ENCODE measurements around the gene ERP29. TPM values are rescaled to one million over a fixed set of nuclear protein-coding genes. Genes with fewer than 3 reads are reported as not detected.

ERP29 gene
- total and polyA plus RNA-seq, 2 of the 13 experiments (the other 11 are each of a cell fraction or from before 2014, with no cell fraction given) = 111 to 147 TPM

GRCh38 chr12:112013601-112014402 lies 576 bp downstream of the ERP29 start (continued):
- no peak for TF ChIP-seq ZNF737 (CRISPR knock-in tag; IDR thresholded peaks at IDR 0.05; ENCODE audit: borderline replicate concordance)
- TF ChIP-seq E2F2 (CRISPR knock-in tag; IDR thresholded peaks at IDR 0.05; ENCODE audit: borderline replicate concordance) = peak; percentile 6; the same call in 1 of the 2 replicates
- no peak for TF ChIP-seq RORA (CRISPR knock-in tag; IDR thresholded peaks at IDR 0.05)
- no peak; the same call in 1 of the 2 replicates for TF ChIP-seq NRL (CRISPR knock-in tag; IDR thresholded peaks at IDR 0.05; ENCODE audit: borderline replicate concordance)
- TF ChIP-seq FOXO4 (CRISPR knock-in tag; conservative IDR thresholded peaks at IDR 0.05) = no peak
- 0 out of 2 replicates have a peak, but pooled peaks have one; percentile 23 for TF ChIP-seq RXRA (CRISPR knock-in tag; IDR thresholded peaks at IDR 0.05)
- peak; percentile 30; the same call in 1 of the 3 replicates for TF ChIP-seq MXI1 (IDR thresholded peaks at IDR 0.05; ENCODE audit: borderline replicate concordance, low read depth, low read length)
- TF ChIP-seq KDM3A (CRISPR knock-in tag; IDR thresholded peaks at IDR 0.05; ENCODE audit: low read depth) = no peak; the same call in 1 of the 2 replicates
- TF ChIP-seq ARNT (IDR thresholded peaks at IDR 0.05) = no peak
- TF ChIP-seq ZNF343 (CRISPR knock-in tag; IDR thresholded peaks at IDR 0.05) = peak; percentile 85; the same call in 1 of the 2 replicates
- TF ChIP-seq ZMYM2 (CRISPR knock-in tag; IDR thresholded peaks at IDR 0.05) = no peak
- 0 out of 2 replicates have a peak, but pooled peaks have one; percentile 36 for TF ChIP-seq PAXIP1 (CRISPR knock-in tag; conservative IDR thresholded peaks at IDR 0.05)
- 0 out of 2 replicates have a peak, but pooled peaks have one; percentile 57 for TF ChIP-seq CENPT (CRISPR knock-in tag; IDR thresholded peaks at IDR 0.05; ENCODE audit: low read depth)
- TF ChIP-seq TERF1 (CRISPR knock-in tag; IDR thresholded peaks at IDR 0.05) = no peak
- TF ChIP-seq ELF4 (CRISPR knock-in tag; IDR thresholded peaks at IDR 0.05; ENCODE audit: borderline replicate concordance) = 0 out of 2 replicates have a peak, but pooled peaks have one; percentile 53
- TF ChIP-seq ZNF562 (CRISPR knock-in tag; IDR thresholded peaks at IDR 0.05; ENCODE audit: borderline replicate concordance) = no peak; the same call in 1 of the 2 replicates
- TF ChIP-seq FIP1L1 (IDR thresholded peaks at IDR 0.05; ENCODE audit: borderline replicate concordance, insufficient read depth, low read depth, low read length) = no peak
- peak; percentile 70 for TF ChIP-seq KDM2A (CRISPR knock-in tag; IDR thresholded peaks at IDR 0.05; ENCODE audit: borderline replicate concordance, low read depth)
- TF ChIP-seq NFYC (CRISPR knock-in tag; IDR thresholded peaks at IDR 0.05) = no peak; the same call in 1 of the 2 replicates
- TF ChIP-seq ATRX (CRISPR knock-in tag; IDR thresholded peaks at IDR 0.05; ENCODE audit: borderline replicate concordance) = no peak
